Measurements from ENCODE around the gene PKMYT1.
A peak's percentile ranks its signal among the peaks of the same experiment; 100 is the strongest.

Gene PKMYT1

DNA sequence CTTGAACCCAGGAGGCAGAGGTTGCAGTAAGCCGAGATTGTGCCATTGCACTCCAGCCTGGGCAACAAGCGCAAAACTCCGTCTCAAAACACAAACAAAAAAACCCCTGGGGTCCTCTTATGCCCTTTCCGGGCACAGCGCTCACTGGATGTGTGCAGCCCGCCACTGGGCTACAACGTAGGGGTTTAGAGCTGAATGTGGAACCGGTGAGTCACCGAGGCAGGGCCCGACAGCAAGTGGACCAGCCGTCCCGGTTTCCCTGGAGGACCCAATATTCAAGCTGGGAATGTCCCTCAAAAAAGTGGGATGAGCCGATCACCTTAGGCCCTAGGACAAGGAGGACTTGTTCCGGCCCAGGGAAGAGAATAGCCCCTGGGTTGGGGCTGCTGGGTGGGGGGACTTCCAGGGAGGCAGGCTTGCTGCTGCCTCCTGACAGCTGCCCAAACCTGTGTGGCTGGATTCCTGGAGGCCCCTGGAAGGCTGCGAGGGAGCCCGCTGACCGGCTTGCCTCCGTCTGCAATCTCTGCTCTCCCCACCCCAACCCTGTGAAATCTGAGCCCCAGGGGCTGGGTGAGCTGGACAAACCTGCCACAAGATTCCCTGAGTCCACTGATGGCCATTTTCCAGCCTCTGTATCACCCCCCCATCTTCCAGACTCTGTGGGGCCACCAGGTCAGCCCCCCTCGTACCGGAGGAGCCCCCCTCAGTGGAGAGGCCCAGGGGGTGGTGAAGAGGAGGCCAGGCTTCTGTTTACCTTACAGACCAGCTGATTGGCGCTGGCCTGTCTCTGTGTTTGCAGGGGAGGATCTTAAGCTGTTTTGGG lies 29.5 kb upstream of the PKMYT1 start:
- H3K27ac ChIP-seq = peak overlapping the region; percentile 51
- no peak for TF ChIP-seq CTCF (conservative IDR thresholded peaks at IDR 0.05)

GRCh38 chr16:3008690-3009037 lies 28.4 kb upstream of the PKMYT1 start:
- no peak for TF ChIP-seq CTCF (conservative IDR thresholded peaks at IDR 0.05)
- no peak overlapping the region for H3K27ac ChIP-seq

DNA sequence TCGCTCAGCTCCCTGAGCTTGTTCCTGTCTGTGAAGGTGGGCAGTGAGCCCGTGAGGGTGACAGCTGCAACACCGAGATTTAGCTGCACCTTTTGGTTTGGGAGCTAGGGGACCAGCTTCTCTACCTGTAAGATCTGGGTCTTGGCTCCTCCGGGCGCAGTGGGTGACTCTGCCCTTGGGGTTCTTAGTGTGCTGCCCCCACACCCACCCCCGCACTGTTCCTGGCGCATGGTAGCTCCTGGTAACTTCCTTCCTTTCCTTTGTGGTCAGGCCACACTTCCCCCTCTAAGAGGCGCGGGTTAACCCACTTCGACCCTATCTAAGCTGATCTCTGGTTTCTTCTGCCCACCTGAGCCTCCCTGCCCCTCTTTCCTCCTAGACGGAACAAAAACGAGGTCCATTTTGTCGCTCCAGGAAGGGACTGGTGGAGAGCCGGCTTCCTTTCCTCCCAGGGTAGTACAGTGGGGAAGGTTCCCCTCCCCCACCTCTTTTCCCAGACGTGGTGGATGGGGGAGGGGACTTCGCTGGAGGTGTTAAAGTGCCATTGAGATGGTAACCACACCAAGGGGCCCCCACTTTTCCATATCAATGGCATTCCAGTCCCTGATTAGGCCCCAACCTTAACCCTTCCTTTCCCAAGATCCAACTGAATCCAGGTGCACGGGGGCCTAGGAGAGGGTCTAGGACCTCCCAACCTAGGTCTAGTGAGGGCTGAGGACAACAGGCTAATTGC lies 27.9 kb upstream of the PKMYT1 start:
- no peak for TF ChIP-seq CTCF (conservative IDR thresholded peaks at IDR 0.05)
- no peak overlapping the region for H3K27ac ChIP-seq

DNA sequence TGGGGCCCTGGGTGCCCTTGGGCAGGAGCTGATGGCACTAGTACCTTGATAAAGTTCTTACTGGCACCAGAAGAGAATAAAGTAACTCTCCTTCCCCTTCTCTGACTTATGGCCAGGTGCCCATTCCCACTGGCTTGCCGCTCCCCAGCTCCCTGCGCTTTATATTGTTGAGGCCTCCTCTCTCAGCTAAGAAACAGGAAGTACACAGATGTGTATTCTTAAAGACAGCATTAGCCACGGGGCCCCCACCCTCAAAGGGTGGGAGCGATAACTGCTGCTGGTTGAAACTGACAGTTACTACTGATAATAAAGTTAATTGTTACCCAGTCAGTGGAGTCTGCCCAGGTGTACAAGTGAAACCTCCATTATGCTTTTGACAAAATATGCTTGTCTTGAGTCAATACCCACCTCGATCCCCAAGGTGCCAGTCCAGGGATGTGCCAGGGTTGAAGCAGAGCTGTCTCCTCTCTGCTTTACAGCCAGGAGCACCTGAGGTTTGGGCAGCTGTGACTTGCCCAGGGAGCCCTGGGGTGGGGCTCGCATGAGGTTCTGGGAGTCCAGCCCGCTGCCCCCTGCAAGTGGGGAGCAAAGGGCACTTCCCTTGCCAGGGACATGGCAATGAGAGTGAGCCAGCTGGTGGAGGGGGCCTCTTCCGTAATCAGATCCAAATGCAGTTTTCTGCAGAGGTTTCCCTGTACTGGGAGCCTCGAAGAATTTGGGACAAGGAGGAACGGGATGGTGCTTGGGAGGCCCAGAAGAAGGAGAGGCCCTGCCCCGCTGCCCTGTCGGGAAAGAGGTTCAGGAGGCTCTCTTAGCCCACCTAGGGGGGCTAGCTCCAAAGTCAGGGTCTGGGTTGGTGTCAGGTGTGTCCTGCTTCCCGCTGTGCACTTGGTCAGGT lies 27.1 kb upstream of the PKMYT1 start:
- TF ChIP-seq CTCF (conservative IDR thresholded peaks at IDR 0.05) = no peak
- H3K27ac ChIP-seq = no peak overlapping the region

GRCh38 chr16:3004781-3005284 lies 24.6 kb upstream of the PKMYT1 start:
- no peak for TF ChIP-seq CTCF (conservative IDR thresholded peaks at IDR 0.05)
- H3K27ac ChIP-seq = peak overlapping the region; percentile 69

- peak overlapping the region; percentile 69 for H3K27ac ChIP-seq
- no peak for TF ChIP-seq CTCF (conservative IDR thresholded peaks at IDR 0.05)
These were observed 24.1 kb upstream of the PKMYT1 start for GRCh38 chr16:3004319-3004718.
